HG03457 (cell line): ENCODE results near the gene BCR.

ENCODE experiments used
- ATAC-seq: cut with Tn5 transposase; IDR thresholded peaks from one replicate; pipeline ENCODE4 v1.9.1; 2021; ENCODE audit warnings: moderate number of reproducible peaks; ENCODE audit not compliant: unreplicated experiment

BCR gene

DNA sequence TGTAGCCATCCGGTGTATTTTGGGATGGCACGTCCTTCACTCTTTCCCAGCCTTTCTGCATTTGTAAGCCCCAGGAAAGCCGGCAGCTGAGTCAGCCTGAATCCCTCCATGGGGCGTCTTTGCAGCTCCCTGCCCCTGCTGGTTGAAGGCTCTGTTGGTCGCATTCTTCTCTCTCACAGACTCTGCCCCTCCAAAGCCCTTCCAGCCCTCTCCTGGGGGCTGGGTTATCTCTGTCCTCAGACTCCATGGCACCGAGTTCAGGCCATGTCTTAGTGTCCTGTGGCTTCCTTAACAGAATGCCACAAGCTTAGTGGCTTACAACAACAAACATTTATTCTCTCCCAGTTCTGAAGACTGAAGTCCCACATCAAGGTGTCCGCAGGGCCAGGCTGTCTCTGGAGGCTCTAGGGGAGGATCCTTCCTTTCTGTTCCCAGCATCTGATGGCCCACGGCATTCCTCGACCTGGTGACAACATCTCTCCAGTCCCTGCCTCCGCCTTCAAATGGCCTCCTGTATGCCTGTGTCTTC is 62.2 kb downstream of the BCR start:
- no peak for ATAC-seq

DNA sequence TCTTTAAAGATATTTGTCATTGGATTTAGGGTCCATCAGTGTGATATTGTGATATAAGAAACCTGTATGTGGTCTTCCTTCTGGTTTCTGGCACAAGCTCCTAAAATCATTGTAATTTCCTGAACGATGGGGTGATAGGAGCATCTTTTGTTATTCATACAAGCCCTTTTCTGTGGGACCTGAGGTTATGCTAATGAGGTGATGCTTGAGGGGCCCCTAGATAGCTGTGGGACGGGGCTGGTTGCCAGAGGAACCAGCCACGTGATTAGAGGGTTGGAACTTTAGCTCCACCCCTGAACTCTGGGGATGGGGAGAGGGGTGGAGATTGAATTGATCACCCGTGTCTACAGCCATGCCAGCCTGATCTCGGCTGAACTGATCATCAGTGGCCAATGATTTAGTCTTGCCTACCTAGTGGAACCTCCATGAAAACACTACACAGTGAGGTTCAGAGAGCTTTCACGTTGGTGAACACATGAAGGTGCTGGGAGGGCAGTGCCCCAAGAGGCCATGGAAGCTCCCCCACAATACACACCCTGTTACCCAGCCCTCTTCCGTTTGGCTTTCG is 62.8 kb downstream of the BCR start:
- ATAC-seq, result no peak

DNA sequence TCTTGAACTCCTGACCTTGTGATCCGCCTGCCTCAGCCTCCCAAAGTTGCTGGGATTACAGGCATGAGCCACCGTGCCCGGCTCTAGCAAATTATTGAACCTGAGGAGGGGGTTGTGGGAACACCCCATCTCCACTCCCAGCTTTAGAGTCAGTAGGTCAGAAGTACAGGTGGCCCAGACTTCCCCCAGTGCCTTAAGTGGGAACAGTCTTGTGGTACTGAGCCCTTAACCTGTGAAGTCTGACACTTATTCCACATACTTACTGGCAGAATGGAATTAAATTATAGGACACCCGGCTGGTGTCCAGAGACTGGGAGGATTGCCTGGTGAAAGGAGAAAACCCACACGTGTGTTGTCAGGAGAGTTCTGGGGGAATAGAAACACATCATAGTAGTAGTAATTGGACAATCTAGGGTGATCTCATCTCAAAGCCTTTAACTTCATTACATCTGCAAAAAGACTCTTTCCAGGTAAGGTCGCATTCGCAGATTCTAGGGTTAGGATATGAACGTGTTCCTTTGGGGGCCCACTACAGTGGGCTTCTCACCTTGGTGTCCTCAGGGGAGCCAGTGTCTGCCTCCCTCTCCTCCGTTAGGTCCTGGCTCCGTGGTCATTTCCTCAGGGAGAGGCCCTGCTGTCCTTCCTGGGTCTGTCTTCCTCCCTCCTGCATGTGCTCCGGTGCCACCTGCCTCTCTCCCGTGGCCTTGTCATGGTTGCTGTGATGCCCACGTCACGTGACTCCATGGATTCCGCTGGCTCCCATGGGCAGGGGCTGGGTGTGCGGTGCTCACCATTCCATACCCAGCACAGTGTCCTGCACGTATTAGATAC is 63.8 kb downstream of the BCR start:
- no peak for ATAC-seq

DNA sequence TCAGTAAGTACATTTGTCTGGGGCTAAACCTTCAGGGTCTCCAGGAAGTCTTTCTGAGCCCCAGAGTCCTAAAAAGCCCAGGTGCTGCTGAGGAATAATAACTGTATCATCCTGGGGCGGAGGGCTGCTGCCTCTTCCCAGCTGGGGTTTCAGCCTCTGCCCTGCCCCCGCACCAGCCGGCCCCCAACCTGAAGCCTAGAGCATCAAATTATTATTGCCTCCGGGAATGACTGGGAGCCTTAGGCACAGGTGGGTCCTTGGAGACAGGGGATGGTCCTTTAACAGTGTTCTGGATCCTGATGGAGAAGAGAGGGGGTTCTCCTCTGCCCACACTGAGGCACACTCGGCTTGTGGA is 64.4 kb downstream of the BCR start:
- ATAC-seq, result no peak

DNA sequence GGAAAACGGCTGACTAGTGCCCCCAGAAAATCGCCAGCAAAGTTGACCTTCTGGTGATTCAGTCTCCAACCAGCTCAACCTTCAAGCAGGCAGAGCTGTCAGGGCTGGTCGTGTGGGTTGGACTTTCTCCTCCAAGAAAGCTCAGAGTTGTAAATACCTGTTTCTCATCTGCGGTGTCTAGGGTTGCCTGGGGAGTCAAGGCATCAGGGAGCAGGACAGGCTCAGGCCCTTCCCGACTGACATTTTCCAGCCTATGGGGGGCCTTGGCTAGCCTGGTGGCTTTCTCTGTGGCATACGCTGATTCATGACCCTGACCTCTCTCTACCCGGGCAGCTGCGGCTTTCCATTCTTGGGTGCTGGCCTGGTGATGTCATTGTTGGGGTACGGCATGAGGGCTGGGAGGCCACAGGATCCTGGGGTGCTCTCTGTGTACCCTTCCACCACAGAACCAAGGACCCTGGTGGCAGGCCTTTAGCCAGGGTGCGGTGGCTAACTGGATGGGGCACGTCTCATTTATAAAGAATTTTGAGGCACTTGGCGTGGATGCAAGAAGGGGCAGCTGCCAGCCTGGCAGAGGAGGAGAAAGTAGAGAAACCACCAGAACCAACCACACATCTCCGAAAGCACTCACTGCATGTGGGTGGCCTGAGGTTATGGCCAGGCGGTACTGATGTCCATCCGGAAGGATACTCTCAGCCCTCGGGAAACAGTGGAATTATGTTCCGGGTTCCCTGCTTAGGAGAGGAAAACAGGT is 64.9 kb downstream of the BCR start:
- ATAC-seq, result no peak

GRCh38 chr22:23245799-23246136 is 65.5 kb downstream of the BCR start:
- ATAC-seq, result no peak

DNA sequence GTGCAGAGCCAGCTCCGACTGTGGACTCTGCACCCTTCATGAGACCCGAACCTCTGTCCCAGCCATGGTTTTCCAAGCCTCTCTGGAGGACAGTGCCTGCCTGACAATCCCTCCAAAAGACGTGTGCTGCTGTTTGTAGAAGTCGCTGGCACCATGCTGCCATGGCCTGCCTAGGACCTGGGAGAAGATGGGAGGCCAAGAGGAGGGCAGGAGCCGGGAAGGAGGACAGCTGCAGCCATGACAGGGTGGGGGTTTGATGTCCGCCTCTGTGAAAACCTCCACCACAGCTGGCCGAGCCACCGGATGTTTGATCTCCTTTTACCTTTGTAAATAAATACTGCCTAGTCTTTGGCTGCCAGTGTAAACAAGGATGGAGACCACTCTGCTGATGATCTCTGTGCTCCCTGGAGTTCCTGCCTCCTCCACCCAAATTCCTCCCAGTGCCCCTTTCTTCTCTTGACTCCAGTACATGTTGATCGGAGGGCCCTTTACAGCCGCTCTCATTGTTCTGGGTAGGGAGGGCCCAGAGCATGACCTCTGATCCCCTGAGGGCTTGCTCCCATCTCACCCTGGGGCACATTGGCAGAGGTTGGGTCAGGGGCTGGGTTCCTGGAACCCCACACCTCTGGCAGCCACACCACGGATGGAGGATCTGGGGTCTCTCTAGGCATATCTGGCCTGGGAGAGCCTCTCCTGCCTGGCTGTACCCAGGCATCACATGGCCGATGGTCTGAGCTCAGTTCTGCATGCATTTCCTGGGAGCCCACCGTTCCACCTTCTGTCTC is 66.9 kb downstream of the BCR start:
- ATAC-seq, result no peak

DNA sequence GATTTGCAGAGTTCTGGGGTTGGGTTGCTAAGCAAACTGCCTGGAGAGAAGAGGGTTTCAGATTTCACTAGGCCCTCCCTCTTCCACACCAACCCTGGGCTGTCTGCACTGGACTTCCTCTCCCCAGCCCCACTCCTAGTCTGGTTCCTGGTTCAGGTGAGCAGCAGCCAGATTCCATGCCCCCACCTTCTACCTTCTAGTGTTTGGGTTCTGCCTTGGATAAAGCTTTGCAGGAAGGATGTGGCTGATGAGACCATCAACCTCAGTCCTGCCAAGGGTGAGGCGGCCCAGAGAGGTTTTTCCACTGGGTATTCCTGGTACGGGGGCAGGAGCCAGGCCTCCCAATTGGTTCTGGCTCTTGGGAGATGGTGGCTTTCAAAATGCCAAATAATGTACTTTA is 68.3 kb downstream of the BCR start:
- no peak for ATAC-seq

DNA sequence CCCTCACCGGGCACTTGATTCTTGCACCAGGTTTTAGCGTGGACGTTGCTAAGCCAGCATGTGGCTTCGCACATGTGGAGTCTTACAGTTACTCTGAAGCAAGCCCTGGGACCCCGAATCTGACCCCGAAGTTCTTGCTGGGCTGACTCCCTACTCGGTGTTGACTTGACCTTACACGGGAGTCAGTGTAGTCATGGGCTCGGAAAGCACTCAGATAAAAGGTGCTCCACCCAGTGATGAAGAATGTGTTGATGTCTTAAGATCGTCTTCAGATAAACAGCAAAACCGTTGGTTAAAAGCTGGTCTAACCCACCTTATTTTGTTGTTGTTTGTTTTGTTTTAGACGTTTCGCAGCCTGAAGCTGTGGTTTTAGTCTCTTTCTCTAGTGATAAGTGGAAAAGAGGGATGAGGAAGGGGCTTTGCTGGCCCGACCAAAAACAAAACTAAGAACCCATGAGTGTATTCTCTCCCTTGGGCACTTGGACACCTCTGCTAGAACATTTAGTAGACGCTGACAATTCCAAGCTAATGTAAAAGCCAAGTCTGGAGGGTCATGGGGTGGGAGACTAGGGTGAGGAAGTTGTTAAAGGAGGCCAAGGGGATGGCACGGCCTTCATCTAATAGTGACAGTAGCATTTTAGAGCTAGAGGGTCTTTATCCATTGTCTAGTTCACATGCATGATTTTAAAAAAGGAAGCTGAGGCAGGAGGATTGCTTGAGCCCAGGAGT is 69.9 kb downstream of the BCR start:
- ATAC-seq, result no peak

DNA sequence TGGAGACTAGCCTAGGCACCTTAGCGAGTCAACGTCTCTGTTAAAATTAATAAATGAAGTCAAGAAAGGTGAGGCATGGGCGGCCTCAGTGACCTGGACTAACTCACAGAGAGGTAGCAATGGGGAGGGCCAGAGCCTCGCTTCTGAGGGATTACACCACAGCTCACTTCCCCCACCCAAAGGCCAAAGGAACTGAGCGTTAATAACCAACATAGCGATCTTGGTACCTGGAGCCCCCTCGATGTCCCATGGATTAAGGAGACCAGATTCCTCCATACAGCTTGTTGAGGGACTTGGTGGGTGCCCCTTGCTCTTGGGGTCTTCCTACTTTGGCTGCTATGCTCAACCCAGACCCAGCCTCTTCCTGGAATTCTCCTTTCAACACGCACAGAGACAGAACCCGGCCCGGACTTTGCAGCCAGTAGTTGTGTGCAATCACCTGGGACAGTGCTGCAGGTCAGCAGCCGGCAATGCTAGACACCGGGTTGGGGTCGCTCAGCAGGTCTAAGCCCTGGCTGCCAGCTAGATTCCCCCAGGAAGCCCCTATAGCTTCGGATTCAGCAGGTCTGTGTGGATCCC is 70.6 kb downstream of the BCR start:
- ATAC-seq, result no peak

GRCh38 chr22:23251445-23252093 is 71.3 kb downstream of the BCR start:
- no peak for ATAC-seq

DNA sequence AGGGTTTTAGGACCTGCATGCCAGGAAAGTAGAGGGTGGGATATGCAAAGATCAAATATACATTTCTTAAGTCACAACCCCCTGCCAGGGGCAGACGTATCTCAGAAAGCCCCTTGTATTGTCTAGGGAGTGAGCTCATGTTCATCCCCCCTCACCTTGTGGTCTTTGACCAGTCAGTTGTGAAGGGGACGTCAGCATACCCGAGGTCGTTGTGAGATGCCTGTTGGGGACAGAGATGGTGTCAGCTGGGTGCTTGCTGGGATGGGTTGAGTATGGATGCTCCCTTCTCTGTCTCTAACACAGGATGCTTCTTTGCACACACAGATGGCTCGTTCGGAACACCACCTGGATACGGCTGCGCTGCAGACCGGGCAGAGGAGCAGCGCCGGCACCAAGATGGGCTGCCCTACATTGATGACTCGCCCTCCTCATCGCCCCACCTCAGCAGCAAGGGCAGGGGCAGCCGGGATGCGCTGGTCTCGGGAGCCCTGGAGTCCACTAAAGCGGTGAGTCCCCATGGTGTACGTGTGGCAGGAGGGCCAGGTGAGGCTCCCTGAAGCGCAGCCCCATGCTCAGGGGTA is 73.3 kb downstream of the BCR start:
- ATAC-seq, result no peak

GRCh38 chr22:23255506-23256170 is 75.3 kb downstream of the BCR start:
- ATAC-seq, result no peak

DNA sequence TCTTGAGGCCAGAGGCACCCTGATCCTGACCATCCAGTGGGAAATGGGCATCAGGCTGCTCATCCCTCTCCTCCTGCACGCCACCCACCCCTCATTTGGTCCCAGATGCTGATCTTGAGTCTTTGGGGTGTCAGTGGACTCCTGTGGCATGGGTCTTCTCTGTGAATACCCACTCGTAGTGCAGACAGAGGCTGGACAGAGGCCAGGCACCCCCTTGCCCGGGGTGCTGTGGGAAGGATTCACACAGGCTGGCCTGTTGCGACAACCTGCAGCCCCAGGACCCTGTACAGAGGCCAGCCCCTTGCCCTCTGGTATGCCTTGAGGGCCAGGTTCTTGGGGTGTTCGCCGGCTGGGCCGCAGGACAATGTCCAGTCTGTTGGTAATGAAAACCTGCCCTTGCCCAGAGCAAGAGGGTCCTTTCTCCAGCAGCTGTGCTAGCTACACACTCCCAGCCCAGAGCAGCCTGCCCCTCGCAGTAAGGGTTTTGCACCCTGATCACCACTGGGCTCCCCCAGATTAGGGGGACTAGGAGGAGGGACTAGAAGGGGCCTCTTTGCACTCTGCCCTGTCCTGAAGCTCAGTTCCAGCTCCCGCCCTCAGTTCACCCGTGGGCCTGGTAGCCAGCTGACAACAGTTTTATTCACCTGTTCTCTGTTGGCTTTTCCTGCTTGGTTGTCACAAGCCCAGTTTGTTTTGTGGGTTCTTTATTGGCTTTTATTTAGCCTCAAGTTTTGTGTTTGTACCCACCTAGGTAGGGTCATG is 76.0 kb downstream of the BCR start:
- no peak for ATAC-seq

DNA sequence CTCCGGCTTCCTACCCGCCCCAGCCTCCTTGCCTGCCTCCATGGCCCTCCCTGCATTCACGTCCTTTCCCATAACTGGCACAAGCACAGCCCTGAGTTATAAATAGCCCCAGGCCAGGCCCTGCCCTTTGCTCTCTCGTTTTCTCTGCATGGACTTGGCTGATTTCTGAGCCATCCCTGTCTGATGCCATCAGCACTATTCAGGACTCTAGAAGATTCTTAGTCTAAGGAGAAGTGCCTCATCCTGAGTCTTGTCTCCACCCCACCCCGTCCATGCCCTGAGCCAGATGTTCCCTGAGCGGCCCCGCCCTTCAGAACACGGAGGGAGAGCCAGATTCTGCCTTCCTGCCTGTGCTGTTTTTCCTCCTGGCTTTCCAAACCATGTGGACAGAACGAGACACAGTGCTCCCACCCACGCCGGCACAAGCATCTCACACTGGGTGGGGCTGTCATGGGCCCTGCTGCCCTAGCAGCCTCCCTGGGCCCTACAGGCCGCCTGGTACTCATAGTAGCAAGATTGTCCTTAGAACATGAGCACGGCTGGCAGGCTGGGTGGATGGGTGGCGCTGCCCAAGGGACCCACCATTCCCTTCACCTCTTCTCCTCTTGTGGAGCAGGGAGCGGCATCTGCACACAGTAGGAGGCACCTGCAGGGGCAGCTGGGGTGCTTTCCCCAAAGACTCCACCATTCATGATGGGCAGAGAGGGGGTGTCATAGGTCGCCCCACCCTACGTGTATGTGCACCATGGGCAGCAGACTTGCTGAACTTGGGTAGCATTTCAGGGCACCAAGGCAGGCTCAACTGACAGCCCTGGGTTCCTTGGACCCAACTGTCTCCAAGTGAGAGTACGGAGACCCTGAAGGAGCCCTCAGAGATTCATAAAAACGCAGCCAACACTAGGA is 76.9 kb downstream of the BCR start:
- ATAC-seq, result no peak

DNA sequence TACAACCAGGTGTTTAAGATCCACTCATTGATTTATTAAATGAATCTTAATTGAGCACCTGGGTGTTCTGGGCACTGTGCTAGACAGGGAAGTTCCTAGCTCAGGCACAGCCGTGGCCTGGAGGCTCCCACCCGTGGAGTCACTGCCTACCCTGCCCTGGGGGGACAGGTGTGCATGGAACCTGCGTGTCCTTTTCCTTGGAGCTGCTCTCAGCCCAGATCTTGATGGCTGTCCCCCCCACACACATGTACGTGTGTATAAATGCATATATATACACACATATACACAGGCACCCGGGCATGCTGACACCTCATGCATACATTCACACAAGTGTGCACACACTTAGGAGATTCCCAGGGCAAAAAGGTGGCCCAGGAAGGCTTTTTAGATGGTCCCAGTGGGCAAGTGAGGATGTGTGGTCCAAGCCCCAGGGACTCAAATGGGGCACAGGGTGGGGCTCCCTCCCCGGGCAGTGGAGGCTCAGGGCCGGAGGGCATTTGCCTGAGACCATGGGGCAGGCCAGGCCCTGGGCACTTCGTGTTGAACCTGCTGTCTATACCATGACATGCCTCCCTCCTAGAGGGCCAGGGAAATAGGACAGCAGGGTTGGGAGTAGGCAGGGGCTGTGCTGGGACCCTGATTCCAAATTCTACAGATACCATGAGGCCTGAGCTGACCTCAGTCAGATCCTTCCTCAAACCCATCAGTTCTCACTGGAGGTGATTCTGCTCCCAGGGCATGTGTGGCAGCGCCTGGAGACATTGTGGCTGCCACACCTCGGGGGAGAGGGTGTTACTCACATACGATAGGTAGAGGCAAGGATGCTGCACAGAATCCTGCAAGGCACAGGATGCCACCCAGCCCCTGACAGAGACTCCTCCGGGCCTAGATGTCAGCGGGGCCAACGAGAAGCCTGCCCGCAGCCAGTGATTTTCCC is 77.8 kb downstream of the BCR start:
- ATAC-seq, result no peak
